Ishikawa (cell line): ENCODE results near the gene PDE1A.

Source experiments
- CREB1 ChIP-seq: IDR thresholded peaks from 2 replicates; pipeline ENCODE4 v1.6.1; 2012; ENCODE audit warnings: low read depth
- NFIC ChIP-seq: IDR thresholded peaks from 2 replicates; pipeline ENCODE4 v1.6.1; 2012
- RAD21 ChIP-seq: IDR thresholded peaks from 2 replicates; pipeline ENCODE4 v1.6.1; 2012; ENCODE audit warnings: low read depth
- REST ChIP-seq: IDR thresholded peaks from 2 replicates; pipeline ENCODE4 v1.6.1; 2012; ENCODE audit warnings: low read depth, mild to moderate bottlenecking
- TAF1 ChIP-seq: IDR thresholded peaks from 2 replicates; pipeline ENCODE4 v1.6.1; 2012; ENCODE audit warnings: low read depth, mild to moderate bottlenecking
- TCF12 ChIP-seq: IDR thresholded peaks from 2 replicates; pipeline ENCODE4 v1.6.1; 2012; ENCODE audit warnings: low read depth
- YY1 ChIP-seq: IDR thresholded peaks from 2 replicates; pipeline ENCODE4 v1.6.1; 2012; ENCODE audit warnings: low read depth

DNA sequence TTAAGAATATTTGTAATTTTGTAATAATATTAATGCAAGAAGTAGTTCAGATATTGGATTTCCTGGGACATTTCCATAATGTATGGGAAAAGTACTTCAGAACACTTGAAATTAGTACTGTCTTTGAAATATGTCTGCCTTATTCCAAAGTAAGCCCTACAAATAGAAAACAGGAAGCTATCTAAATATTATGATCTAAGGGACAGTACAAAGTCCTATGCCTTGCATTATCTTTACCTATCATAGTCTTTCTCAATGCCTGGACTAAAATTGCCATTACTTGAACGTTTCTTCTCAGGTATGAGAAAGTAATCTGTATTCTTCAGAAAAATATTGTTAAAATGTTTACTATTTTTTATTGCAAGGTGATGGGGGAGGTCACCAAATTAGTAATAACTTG, 328.2 kb downstream of the PDE1A start:
- TF ChIP-seq TAF1 (no peak), REST (no peak), CREB1 (no peak), YY1 (no peak), TCF12 (no peak), NFIC (no peak), RAD21 (no peak)
